Lower leg skin (tissue), 3 donors: ENCODE measurements around the gene STK25.
"Not testable (repeated sequence)": the region's sequence is repeated elsewhere in the genome, so short reads cannot be mapped to it uniquely, and the experiment has no call there.

Source experiments
- POLR2A ChIP-seq, 2 donors: fragments of 450-650 bp; IDR thresholded peaks; one replicate each; pipeline ENCODE4 v1.6.1; 2016 to 2017; ENCODE audit warnings: antibody characterized with exemption in 2 of 2, mild to moderate bottlenecking in 1 of 2, moderate library complexity in 1 of 2
- TF ChIP-seq, protein P1 (sequence below), 3 donors: fragments of 450-650 bp; IDR thresholded peaks; one replicate each; pipeline ENCODE4 v1.5.1; 2016; ENCODE audit warnings: antibody characterized with exemption in 3 of 3, mild to moderate bottlenecking in 3 of 3, moderate library complexity in 2 of 3

- TF ChIP-seq, protein P1, sequence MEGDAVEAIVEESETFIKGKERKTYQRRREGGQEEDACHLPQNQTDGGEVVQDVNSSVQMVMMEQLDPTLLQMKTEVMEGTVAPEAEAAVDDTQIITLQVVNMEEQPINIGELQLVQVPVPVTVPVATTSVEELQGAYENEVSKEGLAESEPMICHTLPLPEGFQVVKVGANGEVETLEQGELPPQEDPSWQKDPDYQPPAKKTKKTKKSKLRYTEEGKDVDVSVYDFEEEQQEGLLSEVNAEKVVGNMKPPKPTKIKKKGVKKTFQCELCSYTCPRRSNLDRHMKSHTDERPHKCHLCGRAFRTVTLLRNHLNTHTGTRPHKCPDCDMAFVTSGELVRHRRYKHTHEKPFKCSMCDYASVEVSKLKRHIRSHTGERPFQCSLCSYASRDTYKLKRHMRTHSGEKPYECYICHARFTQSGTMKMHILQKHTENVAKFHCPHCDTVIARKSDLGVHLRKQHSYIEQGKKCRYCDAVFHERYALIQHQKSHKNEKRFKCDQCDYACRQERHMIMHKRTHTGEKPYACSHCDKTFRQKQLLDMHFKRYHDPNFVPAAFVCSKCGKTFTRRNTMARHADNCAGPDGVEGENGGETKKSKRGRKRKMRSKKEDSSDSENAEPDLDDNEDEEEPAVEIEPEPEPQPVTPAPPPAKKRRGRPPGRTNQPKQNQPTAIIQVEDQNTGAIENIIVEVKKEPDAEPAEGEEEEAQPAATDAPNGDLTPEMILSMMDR (IDR thresholded peaks at IDR 0.05): not testable (repeated sequence)
- not testable (repeated sequence) for TF ChIP-seq POLR2A (IDR thresholded peaks at IDR 0.05)
These were observed 17.7 kb upstream of the STK25 start for GRCh38 chr2:241525818-241526780.
